OCI-LY1 (cell line): ENCODE results near the gene PON1.

Source experiments
- CTCF ChIP-seq: fragments of 200-600 bp; sonication (generic), shearing (Covaris generic); IDR thresholded peaks from 2 replicates; pipeline ENCODE4 v1.5.1; 2017; ENCODE audit warnings: mild to moderate bottlenecking, antibody characterized with exemption, low read length, moderate library complexity, mixed read lengths
- EZH2 ChIP-seq: fragments of 200-600 bp; sonication (generic), shearing (Covaris generic); IDR thresholded peaks from 2 replicates; pipeline ENCODE4 v1.8.0; 2017; ENCODE audit warnings: borderline replicate concordance, mixed run types, mild to moderate bottlenecking, antibody characterized with exemption, low read length, moderate library complexity, mixed read lengths

DNA sequence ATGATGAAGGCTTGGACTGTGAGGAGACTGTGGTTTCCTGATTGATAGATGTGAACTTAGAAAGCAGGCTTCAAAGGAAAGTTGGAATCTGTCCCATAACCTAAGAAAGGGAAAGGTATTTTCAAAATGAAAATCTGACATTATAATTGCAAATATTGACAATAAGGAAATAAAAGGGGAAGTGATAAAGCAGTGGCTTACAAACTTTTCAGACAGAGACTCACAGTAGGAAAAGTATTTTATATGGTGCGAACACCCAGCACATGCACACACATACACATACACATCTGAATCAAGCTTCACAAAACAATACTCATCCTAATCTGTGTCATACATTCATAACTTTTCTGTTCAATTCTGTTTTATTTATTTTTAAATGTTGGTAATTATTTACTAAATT is 4.8 kb downstream of the PON1 start:
- no peak for TF ChIP-seq CTCF
- no peak for TF ChIP-seq EZH2
